ENCODE measurements around the gene SLC47A2.

Gene SLC47A2

DNA sequence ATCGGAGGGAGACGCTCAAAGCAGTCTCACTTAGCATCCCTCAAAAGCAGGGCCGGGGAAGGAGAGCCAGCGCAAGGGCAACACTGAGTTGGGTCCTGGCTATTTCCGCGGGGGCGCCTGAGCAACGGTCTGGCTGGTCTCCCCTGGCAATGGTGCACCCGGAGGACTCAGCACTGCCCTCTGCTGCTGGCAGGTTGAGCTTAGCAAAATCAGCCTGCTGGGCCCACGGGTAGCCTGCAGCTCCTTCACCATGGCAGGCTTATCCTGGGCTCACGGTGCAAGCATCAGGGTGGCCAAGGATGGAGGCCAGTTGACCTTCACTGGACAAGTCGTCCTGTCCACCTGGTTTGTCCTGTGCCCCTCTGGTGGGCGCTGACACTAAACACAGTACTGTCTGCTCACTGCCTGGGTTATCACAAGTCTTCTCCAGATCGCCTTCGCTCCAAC lies 46.2 kb upstream of the SLC47A2 start:
- H3K79me2 ChIP-seq (ENCODE audit: low read length): no peaks in the 10 kb centered on the region
- H2AFZ ChIP-seq (ENCODE audit: low read depth, low read length): peak overlapping the region; percentile 77; the same call in 1 of the 2 replicates
- no peaks in the 10 kb centered on the region for H3K36me3 ChIP-seq (replicated peaks; ENCODE audit: low read depth, low read length)
- H3K4me2 ChIP-seq (ENCODE audit: low read length): peak overlapping the region; percentile 60
- H3K4me1 ChIP-seq (ENCODE audit: low read length): peaks cover 4% of the 10 kb centered on the region; the same call in 1 of the 2 replicates
- TF ChIP-seq, protein P1, sequence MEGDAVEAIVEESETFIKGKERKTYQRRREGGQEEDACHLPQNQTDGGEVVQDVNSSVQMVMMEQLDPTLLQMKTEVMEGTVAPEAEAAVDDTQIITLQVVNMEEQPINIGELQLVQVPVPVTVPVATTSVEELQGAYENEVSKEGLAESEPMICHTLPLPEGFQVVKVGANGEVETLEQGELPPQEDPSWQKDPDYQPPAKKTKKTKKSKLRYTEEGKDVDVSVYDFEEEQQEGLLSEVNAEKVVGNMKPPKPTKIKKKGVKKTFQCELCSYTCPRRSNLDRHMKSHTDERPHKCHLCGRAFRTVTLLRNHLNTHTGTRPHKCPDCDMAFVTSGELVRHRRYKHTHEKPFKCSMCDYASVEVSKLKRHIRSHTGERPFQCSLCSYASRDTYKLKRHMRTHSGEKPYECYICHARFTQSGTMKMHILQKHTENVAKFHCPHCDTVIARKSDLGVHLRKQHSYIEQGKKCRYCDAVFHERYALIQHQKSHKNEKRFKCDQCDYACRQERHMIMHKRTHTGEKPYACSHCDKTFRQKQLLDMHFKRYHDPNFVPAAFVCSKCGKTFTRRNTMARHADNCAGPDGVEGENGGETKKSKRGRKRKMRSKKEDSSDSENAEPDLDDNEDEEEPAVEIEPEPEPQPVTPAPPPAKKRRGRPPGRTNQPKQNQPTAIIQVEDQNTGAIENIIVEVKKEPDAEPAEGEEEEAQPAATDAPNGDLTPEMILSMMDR (IDR thresholded peaks at IDR 0.05; ENCODE audit: low read depth, low read length): peak; percentile 48
- TF ChIP-seq EZH2phosphoT487 (IDR thresholded peaks at IDR 0.05; ENCODE audit: low read depth): no peak
- H3K27ac ChIP-seq (ENCODE audit: low read length): no peak overlapping the region
- H3K9me3 ChIP-seq (ENCODE audit: insufficient read depth, low read length): no peaks in the 10 kb centered on the region
- no peaks in the 10 kb centered on the region for H3K27me3 ChIP-seq (ENCODE audit: low read depth, low read length)
- H4K20me1 ChIP-seq (ENCODE audit: insufficient read depth, low read length): no peaks in the 10 kb centered on the region
- peak overlapping the region; percentile 50; the same call in 1 of the 2 replicates for H3K4me3 ChIP-seq (ENCODE audit: low read length)
- peak overlapping the region; percentile 35; the same call in 1 of the 2 replicates for H3K9ac ChIP-seq (ENCODE audit: low read length)

- no peaks in the 10 kb centered on the region for H3K36me3 ChIP-seq (replicated peaks; ENCODE audit: low read depth, low read length)
- H3K27ac ChIP-seq (ENCODE audit: low read length): no peak overlapping the region
- TF ChIP-seq, protein P1 (IDR thresholded peaks at IDR 0.05; ENCODE audit: low read depth, low read length): no peak
- TF ChIP-seq EZH2phosphoT487 (IDR thresholded peaks at IDR 0.05; ENCODE audit: low read depth): no peak
These were observed 44.4 kb upstream of the SLC47A2 start for GRCh38 chr17:19760746-19761145.

DNA sequence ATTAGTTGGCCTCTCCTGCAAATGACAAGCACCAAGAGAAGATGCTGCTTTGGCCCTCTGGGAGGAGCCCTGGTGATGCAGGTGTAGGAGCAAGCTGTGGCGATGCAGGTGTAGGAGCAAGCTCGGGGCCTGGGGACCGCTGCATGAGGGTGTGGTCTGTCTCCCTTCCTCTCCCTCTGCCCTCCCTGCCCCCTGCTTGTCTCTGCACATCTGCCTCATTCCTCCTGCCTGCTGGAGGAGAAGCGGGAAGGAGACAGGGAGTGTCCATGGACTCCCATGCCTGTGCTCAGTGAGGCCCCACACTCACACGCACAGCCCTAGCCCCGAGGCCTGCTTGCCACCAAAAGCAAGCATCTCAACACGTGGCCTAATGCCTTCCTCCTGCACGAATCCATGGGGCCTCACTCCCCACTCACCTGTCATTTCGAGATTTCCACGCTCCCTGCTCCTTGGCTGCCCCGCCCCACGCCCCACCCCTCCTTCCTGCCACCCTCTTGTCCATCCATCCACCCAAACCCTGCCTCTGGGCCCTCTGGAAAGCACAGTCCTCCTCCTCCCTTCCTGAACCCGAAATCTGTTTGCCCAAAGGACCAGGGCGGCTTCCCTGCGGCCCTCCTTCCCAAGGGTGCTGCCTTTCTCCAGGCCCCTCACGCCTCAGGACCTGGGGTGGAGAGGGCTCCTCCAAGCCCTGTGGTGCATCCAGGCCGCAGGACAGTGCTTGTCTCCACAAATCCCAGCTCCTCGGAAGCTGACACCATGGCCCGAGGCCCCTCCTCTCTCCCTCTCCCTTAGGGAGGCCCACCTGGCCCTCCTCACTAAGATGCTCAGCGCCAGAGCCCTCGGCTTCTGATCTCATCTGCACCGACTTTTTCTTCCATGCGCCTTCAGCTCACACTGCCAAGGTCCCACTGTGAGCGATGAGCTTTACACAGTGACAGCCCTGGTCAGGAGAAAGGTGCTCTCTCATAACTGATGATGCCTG lies 43.5 kb upstream of the SLC47A2 start:
- Histone ChIP-seq H3K4me3 (ENCODE audit: low read length) (no peak overlapping the region), H3K27me3 (ENCODE audit: low read depth, low read length) (no peaks in the 10 kb centered on the region), H4K20me1 (ENCODE audit: insufficient read depth, low read length) (no peaks in the 10 kb centered on the region), H3K79me2 (ENCODE audit: low read length) (no peaks in the 10 kb centered on the region), H2AFZ (ENCODE audit: low read depth, low read length) (no peak overlapping the region), H3K9ac (ENCODE audit: low read length) (no peak overlapping the region), H3K4me2 (ENCODE audit: low read length) (no peak overlapping the region), H3K27ac (ENCODE audit: low read length) (no peak overlapping the region), H3K9me3 (ENCODE audit: insufficient read depth, low read length) (no peaks in the 10 kb centered on the region), H3K4me1 (ENCODE audit: low read length) (peaks cover 29% of the 10 kb centered on the region), H3K36me3 (replicated peaks; ENCODE audit: low read depth, low read length) (no peaks in the 10 kb centered on the region)
- TF ChIP-seq, protein P1 (IDR thresholded peaks at IDR 0.05; ENCODE audit: low read depth, low read length): no peak
- TF ChIP-seq EZH2phosphoT487 (IDR thresholded peaks at IDR 0.05; ENCODE audit: low read depth): no peak

More at GRCh38 chr17:19760746-19761145, 44.4 kb upstream of the SLC47A2 start:
- Histone ChIP-seq H3K4me2 (ENCODE audit: low read length) (no peak overlapping the region), H3K9me3 (ENCODE audit: insufficient read depth, low read length) (no peaks in the 10 kb centered on the region), H3K4me3 (ENCODE audit: low read length) (no peak overlapping the region), H2AFZ (ENCODE audit: low read depth, low read length) (no peak overlapping the region), H4K20me1 (ENCODE audit: insufficient read depth, low read length) (no peaks in the 10 kb centered on the region), H3K9ac (ENCODE audit: low read length) (no peak overlapping the region), H3K79me2 (ENCODE audit: low read length) (no peaks in the 10 kb centered on the region), H3K4me1 (ENCODE audit: low read length) (peaks cover 20% of the 10 kb centered on the region), H3K27me3 (ENCODE audit: low read depth, low read length) (no peaks in the 10 kb centered on the region)

GRCh38 chr17:19757536-19758180 lies 41.3 kb upstream of the SLC47A2 start:
- peaks cover 45% of the 10 kb centered on the region for H3K4me1 ChIP-seq (ENCODE audit: low read length)
- H3K4me2 ChIP-seq (ENCODE audit: low read length): no peak overlapping the region
- H3K27ac ChIP-seq (ENCODE audit: low read length): no peak overlapping the region
- H3K79me2 ChIP-seq (ENCODE audit: low read length): no peaks in the 10 kb centered on the region
- no peaks in the 10 kb centered on the region for H3K27me3 ChIP-seq (ENCODE audit: low read depth, low read length)
- no peak overlapping the region for H3K4me3 ChIP-seq (ENCODE audit: low read length)
- no peaks in the 10 kb centered on the region for H3K9me3 ChIP-seq (ENCODE audit: insufficient read depth, low read length)
- no peaks in the 10 kb centered on the region for H4K20me1 ChIP-seq (ENCODE audit: insufficient read depth, low read length)
- H3K36me3 ChIP-seq (replicated peaks; ENCODE audit: low read depth, low read length): no peaks in the 10 kb centered on the region
- TF ChIP-seq EZH2phosphoT487 (IDR thresholded peaks at IDR 0.05; ENCODE audit: low read depth): no peak
- TF ChIP-seq, protein P1 (IDR thresholded peaks at IDR 0.05; ENCODE audit: low read depth, low read length): no peak
- no peak overlapping the region for H3K9ac ChIP-seq (ENCODE audit: low read length)
- no peak overlapping the region for H2AFZ ChIP-seq (ENCODE audit: low read depth, low read length)
